Stimulated activated effector memory CD8-positive, alpha-beta T cell treated with anti-CD3 and anti-CD28 coated beads, Interleukin-12 subunit alpha, Interleukin-12 subunit beta, amount 100 ng/mL, for 72 hours (primary cell): Measurements from ENCODE around the gene LMNTD1.

Source experiments
- ATAC-seq: fragments of 150-1000 bp; cut with Tn5 transposase; 2 replicates; pipeline ENCODE4 v1.10.0; 2021
- DNase-seq, 2 donors: peaks; one replicate each; pipeline ENCODE4 v3.0.0; 2021 to 2022; ENCODE audit warnings: low spot score in 2 of 2
- H3K27ac Mint-ChIP-seq: one replicate; pipeline ENCODE4 v1.8.0; 2022; ENCODE audit warnings: mild to moderate bottlenecking, mixed read lengths
- H3K36me3 Mint-ChIP-seq: one replicate; pipeline ENCODE4 v1.8.0; 2022; ENCODE audit warnings: mild to moderate bottlenecking, mixed read lengths
- H3K4me1 Mint-ChIP-seq: one replicate; pipeline ENCODE4 v1.8.0; 2022; ENCODE audit warnings: mixed read lengths
- H3K4me3 Mint-ChIP-seq: one replicate; pipeline ENCODE4 v1.8.0; 2022; ENCODE audit warnings: mild to moderate bottlenecking, mixed read lengths
- H3K9me3 Mint-ChIP-seq: one replicate; pipeline ENCODE4 v1.8.0; 2022; ENCODE audit warnings: mixed read lengths

The LMNTD1 gene

GRCh38 chr12:25480145-25480544 is 72.9 kb downstream of the LMNTD1 start:
- Mint-ChIP-seq H3K27ac (no peak overlapping the region), H3K9me3 (no peaks in the 10 kb centered on the region), H3K4me3 (no peak overlapping the region), H3K36me3 (no peaks in the 10 kb centered on the region), H3K4me1 (no peaks in the 10 kb centered on the region)
- DNase-seq = no peak
- no peak for ATAC-seq

- H3K4me1 Mint-ChIP-seq = no peaks in the 10 kb centered on the region
- ATAC-seq (no peak), DNase-seq (no peak)
- H3K9me3 Mint-ChIP-seq = no peaks in the 10 kb centered on the region
- no peak overlapping the region for H3K27ac Mint-ChIP-seq
- no peak overlapping the region for H3K4me3 Mint-ChIP-seq
- no peaks in the 10 kb centered on the region for H3K36me3 Mint-ChIP-seq
These were observed 75.9 kb downstream of the LMNTD1 start for GRCh38 chr12:25477217-25477616.

GRCh38 chr12:25472453-25472852 is 80.6 kb downstream of the LMNTD1 start:
- Mint-ChIP-seq H3K36me3 (no peaks in the 10 kb centered on the region), H3K4me1 (no peaks in the 10 kb centered on the region), H3K9me3 (no peaks in the 10 kb centered on the region), H3K27ac (no peak overlapping the region), H3K4me3 (no peak overlapping the region)
- ATAC-seq (no peak), DNase-seq (no peak)

- no peak for ATAC-seq
- DNase-seq = no peak
- Mint-ChIP-seq H3K9me3 (no peaks in the 10 kb centered on the region), H3K36me3 (no peaks in the 10 kb centered on the region), H3K4me1 (no peaks in the 10 kb centered on the region), H3K4me3 (no peak overlapping the region), H3K27ac (no peak overlapping the region)
These were observed 83.2 kb downstream of the LMNTD1 start for GRCh38 chr12:25469861-25470260.

GRCh38 chr12:25469368-25469767 is 83.7 kb downstream of the LMNTD1 start:
- Mint-ChIP-seq H3K27ac (no peak overlapping the region), H3K9me3 (no peaks in the 10 kb centered on the region), H3K4me1 (no peaks in the 10 kb centered on the region), H3K4me3 (no peak overlapping the region), H3K36me3 (no peaks in the 10 kb centered on the region)
- ATAC-seq = no peak
- DNase-seq = no peak

- Mint-ChIP-seq H3K9me3 (no peaks in the 10 kb centered on the region), H3K36me3 (no peaks in the 10 kb centered on the region), H3K4me3 (no peak overlapping the region), H3K4me1 (no peaks in the 10 kb centered on the region), H3K27ac (no peak overlapping the region)
- DNase-seq (no peak), ATAC-seq (no peak)
These were observed 89.6 kb downstream of the LMNTD1 start for GRCh38 chr12:25463521-25463920.

- Mint-ChIP-seq H3K36me3 (no peaks in the 10 kb centered on the region), H3K9me3 (no peaks in the 10 kb centered on the region), H3K27ac (no peak overlapping the region), H3K4me1 (no peaks in the 10 kb centered on the region), H3K4me3 (no peak overlapping the region)
- no peak for DNase-seq
- ATAC-seq = no peak
These were observed 90.1 kb downstream of the LMNTD1 start for GRCh38 chr12:25463005-25463404.

GRCh38 chr12:25459541-25459951 is 93.5 kb downstream of the LMNTD1 start:
- peak; percentile 40 for ATAC-seq
- no peak for DNase-seq
- no peak overlapping the region for H3K4me3 Mint-ChIP-seq
- H3K4me1 Mint-ChIP-seq = no peaks in the 10 kb centered on the region
- H3K36me3 Mint-ChIP-seq = no peaks in the 10 kb centered on the region
- no peak overlapping the region for H3K27ac Mint-ChIP-seq
- no peaks in the 10 kb centered on the region for H3K9me3 Mint-ChIP-seq

- no peak overlapping the region for H3K4me3 Mint-ChIP-seq
- H3K36me3 Mint-ChIP-seq = no peaks in the 10 kb centered on the region
- H3K27ac Mint-ChIP-seq = no peak overlapping the region
- H3K4me1 Mint-ChIP-seq = no peaks in the 10 kb centered on the region
- H3K9me3 Mint-ChIP-seq = no peaks in the 10 kb centered on the region
- ATAC-seq = no peak
- no peak for DNase-seq
These were observed 95.0 kb downstream of the LMNTD1 start for GRCh38 chr12:25458047-25458552.

GRCh38 chr12:25456474-25456873 is 96.6 kb downstream of the LMNTD1 start:
- no peak for ATAC-seq
- H3K9me3 Mint-ChIP-seq = no peaks in the 10 kb centered on the region
- no peak for DNase-seq
- no peak overlapping the region for H3K4me3 Mint-ChIP-seq
- H3K36me3 Mint-ChIP-seq = no peaks in the 10 kb centered on the region
- no peaks in the 10 kb centered on the region for H3K4me1 Mint-ChIP-seq
- H3K27ac Mint-ChIP-seq = no peak overlapping the region

- ATAC-seq (no peak), DNase-seq (no peak)
- H3K4me3 Mint-ChIP-seq = no peak overlapping the region
- no peaks in the 10 kb centered on the region for H3K4me1 Mint-ChIP-seq
- no peaks in the 10 kb centered on the region for H3K36me3 Mint-ChIP-seq
- H3K27ac Mint-ChIP-seq = no peak overlapping the region
- no peaks in the 10 kb centered on the region for H3K9me3 Mint-ChIP-seq
These were observed 97.4 kb downstream of the LMNTD1 start for GRCh38 chr12:25455696-25456095.

- Mint-ChIP-seq H3K27ac (no peak overlapping the region), H3K4me1 (no peaks in the 10 kb centered on the region), H3K36me3 (no peaks in the 10 kb centered on the region), H3K9me3 (no peaks in the 10 kb centered on the region), H3K4me3 (no peak overlapping the region)
- no peak for ATAC-seq
- DNase-seq = no peak
These were observed 104.1 kb downstream of the LMNTD1 start for GRCh38 chr12:25449007-25449406.

GRCh38 chr12:25447046-25447445 is 106.0 kb downstream of the LMNTD1 start:
- no peaks in the 10 kb centered on the region for H3K4me1 Mint-ChIP-seq
- DNase-seq (no peak), ATAC-seq (no peak)
- no peaks in the 10 kb centered on the region for H3K36me3 Mint-ChIP-seq
- H3K27ac Mint-ChIP-seq = no peak overlapping the region
- no peak overlapping the region for H3K4me3 Mint-ChIP-seq
- no peaks in the 10 kb centered on the region for H3K9me3 Mint-ChIP-seq

GRCh38 chr12:25438638-25439037 is 114.4 kb downstream of the LMNTD1 start:
- ATAC-seq = no peak
- H3K4me1 Mint-ChIP-seq = peaks cover 7% of the 10 kb centered on the region
- H3K4me3 Mint-ChIP-seq = no peak overlapping the region
- DNase-seq = no peak
- H3K9me3 Mint-ChIP-seq = no peaks in the 10 kb centered on the region
- H3K27ac Mint-ChIP-seq = no peak overlapping the region
- no peaks in the 10 kb centered on the region for H3K36me3 Mint-ChIP-seq

GRCh38 chr12:25436206-25437030 is 116.7 kb downstream of the LMNTD1 start:
- H3K4me1 Mint-ChIP-seq = peaks cover 7% of the 10 kb centered on the region
- DNase-seq (peak in 1 of 2 donors; percentile 56), ATAC-seq (peak; percentile 63)
- H3K27ac Mint-ChIP-seq = peak overlapping the region; percentile 85
- no peaks in the 10 kb centered on the region for H3K36me3 Mint-ChIP-seq
- no peaks in the 10 kb centered on the region for H3K9me3 Mint-ChIP-seq
- peak overlapping the region; percentile 54 for H3K4me3 Mint-ChIP-seq

GRCh38 chr12:25435431-25435830 is 117.7 kb downstream of the LMNTD1 start:
- no peak overlapping the region for H3K27ac Mint-ChIP-seq
- peaks cover 7% of the 10 kb centered on the region for H3K4me1 Mint-ChIP-seq
- no peaks in the 10 kb centered on the region for H3K36me3 Mint-ChIP-seq
- H3K9me3 Mint-ChIP-seq = no peaks in the 10 kb centered on the region
- no peak overlapping the region for H3K4me3 Mint-ChIP-seq
- ATAC-seq = no peak
- no peak for DNase-seq
